ENCODE data around the gene CORO6. TPM values are rescaled to one million over a fixed set of nuclear protein-coding genes. Genes with fewer than 3 reads are reported as not detected.

Gene CORO6
- total and polyA plus RNA-seq, 4 donors = 0.23 to 3.0 (median 0.59) TPM

GRCh38 chr17:29583324-29584248, 39.1 kb downstream of the CORO6 start:
- no peak overlapping the region for H3K9ac ChIP-seq (ENCODE audit: low read depth in 1 of 2, low read length in 2 of 2)
- TF ChIP-seq SP1 (IDR thresholded peaks at IDR 0.05) = no peak
- no peak for TF ChIP-seq ZBTB33 (IDR thresholded peaks at IDR 0.05)
- no peak for TF ChIP-seq RXRA (IDR thresholded peaks at IDR 0.05)
- no peak for TF ChIP-seq FOXA1 (IDR thresholded peaks at IDR 0.05)
- TF ChIP-seq TAF1 (conservative IDR thresholded peaks at IDR 0.05) = no peak
- no peak for TF ChIP-seq FOXA2 (IDR thresholded peaks at IDR 0.05)
- TF ChIP-seq REST (IDR thresholded peaks at IDR 0.05) = no peak
- no peak for TF ChIP-seq CTCF (IDR thresholded peaks at IDR 0.05; ENCODE audit: low read depth, low read length, missing input control)
- no peak for TF ChIP-seq RAD21 (IDR thresholded peaks at IDR 0.05)
- no peak for TF ChIP-seq EGR1 (IDR thresholded peaks at IDR 0.05; ENCODE audit: low read depth in 2 of 2)
- no peak for TF ChIP-seq MAX (IDR thresholded peaks at IDR 0.05)
- no peak for TF ChIP-seq HNF4A (conservative IDR thresholded peaks at IDR 0.05)
- no peak for TF ChIP-seq ATF3 (IDR thresholded peaks at IDR 0.05)
- no peak for TF ChIP-seq NR2F2 (IDR thresholded peaks at IDR 0.05)
- TF ChIP-seq HNF4G (IDR thresholded peaks at IDR 0.05) = no peak
- TF ChIP-seq YY1 (IDR thresholded peaks at IDR 0.05) = no peak
- TF ChIP-seq GABPA (IDR thresholded peaks at IDR 0.05 in 1 of 2, conservative IDR thresholded peaks at IDR 0.05 in 1 of 2) = no peak
- TF ChIP-seq JUND (IDR thresholded peaks at IDR 0.05) = no peak
- no peaks in the 10 kb centered on the region for H3K9me3 ChIP-seq (ENCODE audit: control insufficient read depth in 4 of 4, low read length in 3 of 4)
- H3K27me3 ChIP-seq (ENCODE audit: control insufficient read depth in 4 of 4, insufficient read depth in 4 of 4, low read length in 3 of 4) = no peaks in the 10 kb centered on the region
- DNase-seq (ENCODE audit: low spot score) = no peak
- H3K4me3 ChIP-seq (ENCODE audit: low read depth in 1 of 3, low read length in 3 of 3) = no peak overlapping the region
- H3K36me3 ChIP-seq (ENCODE audit: control insufficient read depth in 4 of 4, insufficient read depth in 3 of 4, low read depth in 1 of 4, low read length in 3 of 4) = peaks cover 0 to 5% (median 1%) of the 10 kb centered on the region in 4 donors
- 94% methylated on average over 16 of the region's 16 CpGs for WGBS
- no peak overlapping the region for H3K27ac ChIP-seq (ENCODE audit: low read depth in 1 of 2, low read length in 2 of 2)
- peaks cover 0 to 15% (median 11%) of the 10 kb centered on the region in 4 donors for H3K4me1 ChIP-seq (ENCODE audit: control insufficient read depth in 4 of 4, insufficient read depth in 4 of 4, low read length in 3 of 4)
